Stomach (tissue), 4 donors: ENCODE measurements around the gene M1AP.

Experiments used
- CTCF ChIP-seq, 7 experiments: fragments of 450-650 bp in 4 of 7; fragments of 200-600 bp in 3 of 7; sonication (generic) in 3 of 7; IDR thresholded peaks; one replicate each; pipeline ENCODE4 v1.5.1; 2016 to 2019; ENCODE audit warnings: antibody characterized with exemption in 7 of 7, control low read depth in 2 of 7, mild to moderate bottlenecking in 1 of 7
- POLR2AphosphoS5 ChIP-seq, 3 donors: sonication (generic); formaldehyde crosslinking; IDR thresholded peaks; one replicate each; pipeline ENCODE4 v1.6.1; 2016; ENCODE audit warnings: antibody characterized with exemption in 3 of 3

GRCh38 chr2:74618410-74619083 is 29.6 kb downstream of the M1AP start:
- TF ChIP-seq CTCF (IDR thresholded peaks at IDR 0.05) (no peak), POLR2AphosphoS5 (IDR thresholded peaks at IDR 0.05) (no peak)
